NK-92 (cell line): ENCODE data around the gene INSIG1.
A peak's percentile ranks its signal among the peaks of the same experiment; 100 is the strongest.

ENCODE experiments used
- DNase-seq: peaks from one replicate; lab custom pipeline; 2025; ENCODE audit not compliant: unreplicated experiment; lab: John Stamatoyannopoulos, UW

Gene INSIG1

DNA sequence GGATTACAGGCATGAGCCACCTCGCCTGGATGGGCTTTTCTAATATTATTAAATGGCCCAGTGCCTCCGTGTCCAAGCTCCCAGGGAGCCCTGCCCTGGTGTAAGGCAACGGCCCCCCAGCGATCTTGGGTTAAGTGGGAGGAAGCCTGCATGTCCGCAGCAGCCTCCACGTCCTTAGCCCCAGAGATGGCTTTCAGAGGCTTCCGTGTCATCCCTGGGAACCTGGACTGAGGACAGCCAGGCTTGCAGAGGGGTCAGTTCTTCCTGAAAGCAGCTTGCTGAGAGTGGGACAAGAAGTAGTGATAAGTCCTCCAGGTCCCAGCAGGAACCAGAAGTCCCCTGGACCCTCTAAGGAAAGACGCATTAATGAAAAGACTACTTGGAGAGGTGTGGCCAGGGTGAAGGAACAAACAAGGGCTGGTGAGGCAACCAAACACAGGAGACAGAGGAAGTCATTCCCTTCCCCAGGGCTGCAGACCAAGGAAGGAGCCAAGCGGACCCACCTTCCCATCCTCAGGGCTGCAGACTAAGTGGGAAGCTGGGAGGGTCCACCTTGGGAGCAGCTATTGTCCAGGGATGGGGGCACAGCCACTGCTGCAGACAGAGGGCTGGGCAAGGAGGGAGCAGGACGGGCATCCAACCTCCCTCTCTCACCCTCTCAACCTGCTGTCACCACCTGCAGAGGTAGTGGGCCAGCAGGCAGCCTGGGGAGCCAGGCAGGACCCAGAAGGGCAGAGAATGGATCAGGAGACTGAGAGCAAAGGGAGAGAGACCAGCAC lies 13.0 kb upstream of the INSIG1 start:
- DNase-seq = no peak

DNA sequence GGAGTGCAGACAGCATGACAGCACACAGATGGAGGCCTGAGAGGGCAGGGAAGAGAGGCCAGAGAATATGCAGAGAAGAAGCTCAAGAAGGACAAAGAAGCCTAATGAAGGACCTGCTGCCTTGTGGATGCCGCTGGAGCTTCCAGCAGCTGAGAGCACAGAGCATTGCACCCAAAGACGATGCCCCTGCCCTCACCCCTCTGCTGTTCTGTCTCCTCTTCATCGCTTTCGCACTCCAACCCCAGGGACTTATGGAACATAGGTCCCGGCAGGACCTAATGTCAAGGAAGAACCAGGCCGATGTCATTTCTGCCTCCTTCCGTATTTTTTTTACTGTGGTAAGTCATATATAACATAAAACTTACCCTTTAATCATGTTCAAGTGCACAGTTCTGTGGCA lies 12.3 kb upstream of the INSIG1 start:
- DNase-seq = no peak

DNA sequence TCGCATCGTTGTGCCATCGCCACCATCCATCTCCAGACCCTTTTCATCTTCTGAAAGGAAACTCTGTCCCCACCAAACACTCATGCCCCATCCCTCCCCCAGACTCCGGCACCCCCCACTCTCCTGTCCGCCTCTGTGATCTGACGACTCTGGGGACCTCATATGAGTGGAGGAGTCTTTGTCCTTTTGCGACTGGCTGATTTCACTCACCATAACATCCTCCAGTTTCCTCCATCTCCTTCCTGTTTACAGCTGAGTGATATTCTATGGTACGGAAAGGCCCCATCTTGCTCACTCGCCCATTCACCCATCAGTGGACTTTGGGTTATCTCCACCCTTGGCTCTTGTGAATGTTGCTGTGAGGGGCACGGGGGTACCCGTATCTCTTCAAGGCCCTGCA lies 11.8 kb upstream of the INSIG1 start:
- no peak for DNase-seq

DNA sequence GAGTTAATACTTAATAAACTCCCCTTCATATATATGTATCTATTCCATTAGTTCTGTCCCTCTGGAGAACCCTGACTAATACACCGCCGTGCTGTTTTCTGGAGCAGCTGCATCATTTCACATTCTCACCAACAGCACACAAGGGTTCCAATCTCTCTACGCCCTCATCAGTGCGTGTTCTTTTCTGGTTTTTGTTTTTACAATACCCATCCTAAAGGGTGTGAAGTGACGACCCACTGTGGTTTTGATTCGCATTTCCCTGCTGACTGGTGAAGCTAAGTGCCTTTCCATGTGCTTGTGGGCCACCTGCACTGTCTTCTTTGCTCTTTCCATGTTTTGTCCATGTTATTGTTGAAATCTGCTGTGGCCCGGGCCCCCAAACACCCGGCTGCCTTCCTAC lies 11.0 kb upstream of the INSIG1 start:
- DNase-seq = no peak

DNA sequence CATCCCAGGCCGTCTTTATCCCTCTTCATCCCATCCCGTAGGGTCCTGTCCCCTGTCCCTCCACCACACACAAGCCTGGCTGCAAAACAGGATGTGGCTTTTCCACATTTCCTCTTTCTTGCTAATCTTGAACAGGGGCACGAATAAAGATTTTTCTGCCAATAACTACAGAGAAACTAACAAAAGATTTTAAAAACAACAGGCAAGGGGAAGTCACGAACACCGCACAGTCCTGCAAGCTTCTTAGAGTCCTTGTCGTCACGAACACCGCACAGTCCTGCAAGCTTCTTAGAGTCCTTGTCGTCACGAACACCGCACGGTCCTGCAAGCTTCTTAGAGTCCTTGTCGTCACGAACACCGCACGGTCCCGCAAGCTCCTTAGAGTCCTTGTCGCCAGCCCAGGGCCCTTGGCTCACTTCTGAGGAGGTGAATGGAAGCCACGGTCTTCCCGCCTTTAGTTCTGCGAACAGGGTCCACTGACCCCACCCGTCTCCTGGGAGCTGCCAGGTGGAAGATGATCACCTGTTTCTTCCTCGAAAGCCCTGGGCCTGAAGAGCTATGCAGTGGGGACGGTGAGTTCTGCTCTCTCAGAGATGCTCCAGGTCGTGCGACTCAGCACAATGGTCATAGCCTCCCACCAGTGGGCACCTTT lies 10.3 kb upstream of the INSIG1 start:
- DNase-seq = no peak

DNA sequence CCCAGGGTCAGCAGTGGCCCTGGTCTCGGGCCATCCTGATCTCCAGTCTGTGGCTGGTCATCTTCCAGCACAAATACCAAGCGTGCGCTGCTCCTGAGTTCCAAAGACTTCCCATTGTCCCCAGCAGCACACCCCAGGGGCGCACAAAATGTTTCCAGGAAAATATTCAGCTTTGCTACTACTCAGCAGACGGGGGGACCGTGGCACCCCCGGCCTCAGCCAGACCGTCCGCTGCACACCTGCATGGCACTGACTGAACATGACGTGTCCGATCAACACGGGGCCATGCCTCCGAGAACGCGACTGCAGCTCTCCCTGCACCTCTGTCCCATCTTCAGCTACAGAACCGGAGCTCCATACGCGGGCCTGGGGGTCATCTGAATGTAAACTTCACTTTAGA lies 9.6 kb upstream of the INSIG1 start:
- DNase-seq = no peak

DNA sequence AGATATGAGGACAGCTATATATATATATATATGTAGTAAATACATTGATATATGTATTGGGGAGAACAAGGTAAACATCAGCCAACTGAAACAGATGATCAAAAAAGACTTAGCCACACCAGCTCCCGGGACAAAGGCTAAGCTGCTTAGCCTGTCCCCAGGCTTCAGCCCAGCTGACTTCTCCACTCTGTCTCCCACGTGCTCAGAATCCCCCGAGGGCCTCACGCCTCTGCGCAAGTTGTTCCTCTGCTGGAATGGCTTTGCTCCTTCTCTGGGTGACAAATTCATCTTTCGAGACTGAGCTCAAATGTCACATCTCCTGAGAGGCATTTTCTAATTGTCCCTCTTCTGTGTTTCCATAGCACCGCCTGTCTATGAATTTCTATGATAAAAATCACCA lies 8.6 kb upstream of the INSIG1 start:
- DNase-seq = no peak

DNA sequence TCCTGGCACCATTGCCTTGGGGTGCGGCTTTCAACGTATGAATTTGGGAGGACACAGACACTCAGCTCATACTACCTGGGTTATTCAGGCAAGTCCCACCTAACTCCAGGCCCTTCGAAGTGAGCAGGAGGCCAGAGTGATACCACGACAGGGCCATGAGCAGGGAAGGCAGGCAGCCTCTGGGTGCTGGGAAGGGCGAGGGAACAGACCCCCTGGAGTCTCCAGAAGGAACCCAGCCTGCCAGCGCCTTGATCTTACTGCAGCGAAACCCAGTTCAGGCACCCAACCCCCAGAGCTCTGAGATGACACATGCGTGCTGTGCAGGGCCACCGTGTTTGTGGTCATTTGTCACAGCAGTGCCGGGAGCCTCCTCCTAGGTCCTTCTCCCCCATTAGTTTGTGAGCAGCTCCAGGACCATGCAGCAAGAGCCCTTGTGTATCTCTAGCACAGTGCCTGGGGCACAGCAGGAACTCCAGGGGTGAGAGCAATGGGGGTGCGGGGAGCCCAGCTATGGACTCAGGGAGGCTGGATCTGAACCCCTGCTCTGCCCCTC lies 7.7 kb upstream of the INSIG1 start:
- no peak for DNase-seq

DNA sequence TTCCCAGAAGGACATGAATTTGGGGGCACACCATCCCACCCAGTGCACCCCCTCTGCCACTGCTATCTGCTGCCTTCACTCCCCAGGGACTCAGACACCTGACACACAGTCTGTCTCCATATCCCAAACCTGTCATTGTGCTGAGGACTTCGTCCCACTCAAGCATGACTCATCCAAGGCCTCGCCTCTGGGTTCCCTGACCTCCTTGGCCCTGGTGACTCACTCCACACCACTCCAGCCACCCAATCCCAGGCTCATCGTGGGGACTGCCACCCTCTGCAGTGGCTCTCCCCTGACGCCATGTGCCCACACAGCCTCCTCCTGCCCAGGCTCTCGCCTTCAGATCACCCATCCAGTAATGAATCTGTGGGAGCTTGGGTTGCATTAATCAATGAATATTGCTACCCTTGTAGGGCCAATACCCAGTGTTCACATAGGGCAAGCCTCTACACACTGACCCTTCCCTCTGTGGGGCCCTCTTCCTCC lies 6.6 kb upstream of the INSIG1 start:
- DNase-seq = no peak

DNA sequence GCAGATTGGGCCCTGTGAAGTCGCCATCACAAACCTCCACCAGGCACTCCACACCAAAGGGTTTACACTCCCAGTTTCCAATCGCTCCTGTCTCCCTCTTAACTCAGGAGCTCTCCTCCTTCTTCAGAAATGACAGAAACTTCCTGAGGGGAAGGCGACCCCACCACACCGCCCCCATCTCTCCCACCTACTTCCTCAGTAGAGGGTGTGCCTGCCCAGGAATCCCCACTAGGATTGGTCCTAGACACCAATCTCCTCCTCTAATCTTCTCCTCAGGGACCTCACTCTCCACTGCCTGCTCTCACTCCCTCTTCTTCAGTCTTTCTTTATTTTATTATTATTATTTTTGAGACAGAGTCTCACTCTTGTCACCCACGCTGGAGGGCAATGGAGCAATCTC lies 5.9 kb upstream of the INSIG1 start:
- no peak for DNase-seq

DNA sequence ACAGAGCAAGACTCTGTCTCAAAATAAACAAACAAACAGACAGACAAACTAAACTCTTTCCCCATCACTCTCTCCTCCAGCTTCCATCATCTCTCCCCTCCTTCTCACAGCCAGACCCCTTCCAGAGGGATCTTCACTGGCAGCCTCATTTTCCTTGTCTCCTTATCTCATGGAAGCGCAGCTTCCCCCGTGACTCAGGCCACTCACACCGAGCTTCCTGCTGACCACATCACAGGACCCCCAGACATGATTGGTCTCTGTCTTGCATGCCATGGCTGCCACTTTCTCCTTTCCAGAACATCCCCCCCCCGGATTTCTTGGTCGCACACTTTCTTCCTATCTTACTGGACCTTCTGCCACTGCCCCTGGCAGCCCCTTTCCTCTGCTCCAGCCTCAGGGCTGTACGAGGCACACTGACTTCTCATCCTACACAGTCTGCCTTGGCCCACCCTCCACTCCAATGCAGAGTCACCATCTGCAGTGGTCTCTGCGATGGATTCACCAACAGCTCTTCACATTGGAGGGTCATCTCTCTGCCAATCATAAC lies 4.9 kb upstream of the INSIG1 start:
- DNase-seq = no peak

DNA sequence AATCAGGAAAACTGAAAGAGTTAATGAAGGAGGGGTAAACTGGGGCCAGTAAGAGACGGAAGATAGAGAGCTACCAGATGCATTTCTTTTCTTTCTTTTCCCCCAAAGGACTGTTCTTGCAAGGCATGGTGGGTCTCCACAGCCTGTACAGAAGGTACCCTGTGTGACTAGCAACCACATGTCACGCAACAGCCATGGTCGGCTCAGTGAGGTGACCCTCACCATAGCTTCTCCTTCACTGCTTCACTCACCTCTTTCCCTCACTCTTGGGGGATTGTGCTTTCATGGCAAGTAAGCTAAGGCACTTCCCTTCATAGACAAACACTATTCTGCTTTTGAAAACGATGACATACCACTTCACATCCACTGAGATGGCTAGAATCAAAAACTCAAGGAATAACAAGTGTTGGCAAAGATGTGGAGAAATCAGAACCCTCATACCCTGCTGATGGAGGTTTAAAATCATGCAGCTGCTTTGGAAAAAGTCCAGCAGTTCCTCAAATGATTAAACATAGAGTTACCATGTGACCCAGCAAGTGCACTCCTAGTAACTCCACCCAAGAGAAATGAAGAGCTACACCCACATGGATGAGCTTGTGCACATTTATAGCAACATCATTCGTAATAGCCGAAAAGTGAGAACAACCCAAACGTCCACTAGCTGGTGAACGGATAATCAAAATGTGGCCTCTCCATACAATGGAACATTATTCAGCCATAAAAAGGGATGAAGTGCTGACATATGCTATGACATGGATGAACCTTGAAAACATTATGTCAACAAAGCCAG lies 3.8 kb upstream of the INSIG1 start:
- DNase-seq = no peak

DNA sequence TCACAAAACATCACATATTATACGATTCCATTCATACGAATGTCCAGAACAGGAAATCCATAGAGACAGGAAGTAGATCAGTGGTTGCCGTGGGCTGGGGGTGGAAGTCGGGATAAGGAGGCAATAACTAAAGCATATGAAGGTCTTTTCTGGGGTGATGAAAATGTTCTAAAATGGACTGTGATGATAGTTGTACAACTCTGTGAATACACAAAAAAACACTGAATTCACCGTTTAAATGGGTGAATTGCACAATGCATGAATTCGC lies 3.2 kb upstream of the INSIG1 start:
- DNase-seq = no peak

DNA sequence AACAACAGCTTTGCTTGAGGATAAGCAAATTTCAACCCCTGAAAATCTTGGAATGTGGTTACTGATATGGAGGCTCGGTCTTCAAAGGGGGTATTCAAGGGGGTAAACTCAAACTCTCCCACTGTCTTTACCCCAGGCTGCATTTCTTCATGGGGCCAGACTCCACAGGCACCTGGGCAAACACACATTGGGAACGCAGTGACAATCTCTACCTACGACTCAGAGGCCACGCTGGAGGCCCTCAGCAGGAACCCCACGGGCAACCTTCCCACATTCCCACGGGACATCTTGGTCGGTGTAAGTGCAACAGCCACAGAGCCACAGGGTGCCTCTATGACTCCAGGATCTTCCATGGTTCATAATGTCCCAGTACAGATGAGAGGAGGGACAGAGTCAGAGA lies 2.2 kb upstream of the INSIG1 start:
- DNase-seq = no peak

DNA sequence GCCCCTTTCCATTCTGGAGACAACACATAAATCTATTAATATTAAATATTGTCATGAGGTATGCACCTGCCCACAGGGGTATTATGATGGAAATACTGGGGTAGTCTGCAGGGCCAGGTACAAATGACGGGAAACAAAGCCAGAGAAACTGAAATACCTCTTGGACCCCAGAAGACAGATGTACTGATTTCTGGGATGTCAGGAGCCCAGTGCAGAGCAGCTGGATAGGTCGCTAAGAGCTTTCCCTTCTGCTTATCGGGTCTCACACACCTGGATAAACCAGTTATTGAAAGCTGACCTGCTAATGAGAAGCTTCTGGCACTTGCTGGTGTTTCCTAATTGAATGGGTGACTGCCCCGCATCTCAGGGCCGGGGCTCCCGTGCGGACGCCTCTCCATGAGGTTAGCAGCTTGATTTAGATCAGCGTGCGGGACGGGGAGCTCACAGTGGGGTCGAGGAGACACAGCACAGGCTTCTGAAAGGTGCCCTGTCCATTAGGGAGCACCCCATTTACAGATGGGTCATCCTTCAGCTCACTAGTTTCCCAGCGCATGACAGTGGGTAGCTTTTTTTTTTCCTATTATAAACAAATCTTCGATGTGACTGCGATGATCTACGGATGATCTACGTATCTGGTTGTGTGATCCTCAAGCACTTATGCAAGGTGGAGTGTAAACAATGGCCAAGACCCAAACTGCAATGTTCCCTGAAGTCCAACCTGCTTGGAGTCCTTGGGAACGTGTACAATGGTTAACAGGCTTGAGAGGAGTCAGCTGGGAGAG lies 1.5 kb upstream of the INSIG1 start:
- no peak for DNase-seq

DNA sequence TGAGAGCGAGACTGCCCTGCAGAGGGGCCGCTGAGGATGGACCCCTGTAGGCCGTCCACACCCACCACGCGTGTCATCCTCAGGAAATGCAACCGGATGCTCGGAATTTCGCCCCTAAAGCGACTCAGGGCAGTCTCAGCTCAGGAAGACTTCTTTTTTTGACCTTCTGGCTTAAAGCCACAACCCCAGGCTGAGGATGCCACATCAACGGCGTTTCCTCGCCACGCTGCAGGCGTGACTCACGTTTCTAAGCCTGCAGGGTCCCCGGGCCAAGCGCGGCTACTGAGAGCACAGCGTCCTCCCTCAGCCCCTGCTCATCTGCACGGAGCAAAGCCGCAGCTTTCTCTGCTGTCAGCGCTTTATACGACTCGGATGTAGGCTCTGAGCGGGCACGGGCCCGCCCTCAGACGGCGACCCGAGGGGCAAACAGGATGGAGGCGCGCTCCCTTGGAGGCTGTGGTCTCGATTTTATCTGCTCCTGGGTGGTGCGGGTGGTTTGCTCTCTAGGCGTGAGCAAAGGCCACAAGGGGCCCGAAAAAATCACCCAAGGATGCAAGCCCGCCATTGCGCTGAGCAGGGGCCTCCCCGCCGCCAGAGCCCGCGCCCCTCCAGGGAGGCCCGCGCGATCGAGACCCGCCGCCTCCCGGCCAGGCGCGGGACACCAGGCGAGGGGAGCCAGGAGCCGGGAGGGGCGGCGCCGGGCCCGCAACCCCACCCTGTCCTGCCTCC lies 726 bp upstream of the INSIG1 start:
- DNase-seq = peak; percentile 30

DNA sequence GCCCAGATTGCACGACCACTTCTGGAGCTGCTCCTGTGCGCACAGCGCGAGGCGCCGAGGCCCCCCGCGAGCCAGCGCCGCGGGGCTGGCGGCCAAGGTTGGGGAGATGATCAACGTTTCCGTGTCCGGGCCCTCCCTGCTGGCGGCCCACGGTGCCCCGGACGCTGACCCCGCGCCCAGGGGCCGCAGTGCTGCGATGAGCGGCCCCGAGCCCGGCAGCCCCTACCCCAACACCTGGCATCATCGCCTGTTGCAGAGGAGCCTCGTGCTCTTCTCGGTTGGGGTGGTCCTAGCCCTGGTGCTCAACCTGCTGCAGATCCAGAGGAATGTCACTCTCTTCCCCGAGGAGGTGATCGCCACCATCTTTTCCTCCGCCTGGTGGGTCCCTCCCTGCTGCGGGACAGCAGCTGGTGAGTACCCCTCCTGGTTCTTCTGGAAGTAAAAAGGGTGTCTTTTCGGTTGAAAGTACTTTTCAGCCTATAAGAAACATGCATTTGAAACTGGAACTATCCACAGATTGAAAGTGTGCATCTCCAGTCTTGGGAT lies 683 bp downstream of the INSIG1 start:
- no peak for DNase-seq

DNA sequence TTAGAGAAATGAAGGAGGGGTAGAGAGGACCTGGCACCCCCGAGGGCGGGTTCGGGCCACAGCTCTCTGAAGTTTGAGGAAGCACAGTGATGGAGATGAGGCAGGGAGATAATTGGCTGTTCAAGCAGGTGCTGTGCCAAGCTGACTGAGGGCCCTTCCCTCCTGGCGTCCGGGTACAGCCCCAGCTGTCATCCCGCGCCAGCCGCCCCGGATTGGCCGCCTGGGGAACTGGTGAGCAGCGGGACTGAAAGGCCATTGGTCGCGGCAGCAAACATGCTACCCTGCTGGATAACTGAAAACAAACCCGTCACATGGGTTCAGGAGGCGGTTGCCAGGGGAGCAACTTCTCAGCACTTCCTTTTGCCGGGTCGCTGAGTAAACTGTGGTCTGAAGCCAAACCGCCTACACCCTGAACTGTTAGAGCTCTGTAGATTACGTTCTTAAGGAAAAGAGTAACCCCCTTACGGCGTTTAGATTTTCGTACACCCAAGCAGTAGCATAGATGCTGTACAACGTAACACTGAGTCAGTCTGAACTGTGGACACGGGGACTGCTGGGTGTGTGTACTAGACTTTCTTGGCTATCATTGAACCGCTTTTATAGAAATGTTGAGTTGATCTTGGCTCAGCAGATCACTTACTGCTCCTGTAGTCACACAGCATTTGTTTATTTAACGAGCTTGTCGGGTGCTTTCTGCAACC lies 1.3 kb downstream of the INSIG1 start:
- peak; percentile 96 for DNase-seq

DNA sequence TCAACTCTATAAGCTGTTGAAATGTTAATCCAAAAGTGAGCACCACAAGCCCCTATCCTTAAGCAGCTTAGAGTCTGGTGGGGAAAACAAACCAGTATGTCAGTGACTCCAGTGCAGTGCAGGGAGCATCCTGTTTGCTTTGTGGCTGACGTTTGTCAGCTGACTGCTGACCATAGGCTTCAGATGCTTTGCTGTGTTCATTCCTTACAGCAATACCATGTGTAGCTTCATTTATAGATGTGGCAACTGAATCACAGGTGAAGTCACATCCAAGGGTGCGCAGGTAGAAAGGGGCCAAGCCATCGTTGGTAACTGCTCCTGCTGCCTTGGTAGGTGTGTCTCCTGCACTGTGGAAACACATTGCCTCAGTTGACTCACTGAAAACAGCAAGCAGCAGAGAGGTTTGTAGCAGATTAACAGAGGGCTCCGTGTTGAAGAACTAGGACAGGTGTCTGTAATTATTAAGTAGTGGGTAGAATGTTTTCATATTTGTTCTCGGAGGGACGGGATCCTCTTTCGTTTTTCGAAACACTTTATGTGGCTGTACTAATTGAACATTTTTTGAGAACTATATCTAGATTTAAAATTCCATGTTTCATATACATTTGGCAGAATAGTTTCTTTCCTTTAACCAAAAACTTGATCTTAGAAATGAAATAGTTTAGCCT lies 2.0 kb downstream of the INSIG1 start:
- DNase-seq = no peak
